RWPE1 (cell line): ENCODE results near the gene PDK3.

Source experiments
- CTCF ChIA-PET: fragments of 350-600 bp; sonication (Branson Sonifier 250); formaldehyde crosslinking; extraction: SDS; loops from one replicate; lab custom pipeline; 2021; lab: Yijun Ruan, JAX
- POLR2A ChIA-PET: fragments of 400-600 bp; formaldehyde crosslinking; extraction: SDS; loops from one replicate; lab custom pipeline; 2020; ENCODE audit warnings: antibody characterized with exemption; ENCODE audit not compliant: low non-redundant PET; lab: Yijun Ruan, JAX
- DNase-seq: peaks from one replicate; pipeline ENCODE4 v3.0.0; 2012; ENCODE audit warnings: low spot score
- H3K27ac ChIP-seq: fragments of 450-650 bp; 2 replicates; pipeline ENCODE4 v1.5.1; 2017
- TF ChIP-seq, protein P1 (sequence below): fragments of 450-650 bp; conservative IDR thresholded peaks from 2 replicates; pipeline ENCODE4 v1.5.1; 2017; ENCODE audit warnings: low read depth, mild to moderate bottlenecking

PDK3 gene

DNA sequence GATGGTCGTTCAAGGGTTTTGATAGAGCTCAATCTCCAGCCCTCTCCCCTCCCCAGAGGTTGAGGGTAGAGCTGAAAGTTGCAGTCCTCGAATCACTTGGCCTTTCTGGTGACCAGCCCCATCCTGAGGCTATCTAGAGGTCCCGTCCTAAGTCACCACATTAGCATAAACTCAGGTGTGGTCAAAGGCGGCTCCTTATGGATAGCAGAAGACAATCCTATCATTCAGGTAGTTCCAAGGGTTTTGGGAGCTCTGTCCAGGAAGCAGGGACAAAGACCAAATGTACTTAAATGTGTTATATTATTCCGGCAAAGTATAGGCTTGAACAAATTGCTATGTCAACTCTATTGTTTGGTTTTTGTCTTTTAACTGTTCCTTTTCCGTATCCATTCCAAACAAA lies 30.6 kb downstream of the PDK3 start:
- DNase-seq = no peak
- TF ChIP-seq, protein P1, sequence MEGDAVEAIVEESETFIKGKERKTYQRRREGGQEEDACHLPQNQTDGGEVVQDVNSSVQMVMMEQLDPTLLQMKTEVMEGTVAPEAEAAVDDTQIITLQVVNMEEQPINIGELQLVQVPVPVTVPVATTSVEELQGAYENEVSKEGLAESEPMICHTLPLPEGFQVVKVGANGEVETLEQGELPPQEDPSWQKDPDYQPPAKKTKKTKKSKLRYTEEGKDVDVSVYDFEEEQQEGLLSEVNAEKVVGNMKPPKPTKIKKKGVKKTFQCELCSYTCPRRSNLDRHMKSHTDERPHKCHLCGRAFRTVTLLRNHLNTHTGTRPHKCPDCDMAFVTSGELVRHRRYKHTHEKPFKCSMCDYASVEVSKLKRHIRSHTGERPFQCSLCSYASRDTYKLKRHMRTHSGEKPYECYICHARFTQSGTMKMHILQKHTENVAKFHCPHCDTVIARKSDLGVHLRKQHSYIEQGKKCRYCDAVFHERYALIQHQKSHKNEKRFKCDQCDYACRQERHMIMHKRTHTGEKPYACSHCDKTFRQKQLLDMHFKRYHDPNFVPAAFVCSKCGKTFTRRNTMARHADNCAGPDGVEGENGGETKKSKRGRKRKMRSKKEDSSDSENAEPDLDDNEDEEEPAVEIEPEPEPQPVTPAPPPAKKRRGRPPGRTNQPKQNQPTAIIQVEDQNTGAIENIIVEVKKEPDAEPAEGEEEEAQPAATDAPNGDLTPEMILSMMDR = no peak
- ChIA-PET CTCF (no interaction called here), POLR2A (no interaction called here)
- no peak overlapping the region for H3K27ac ChIP-seq

DNA sequence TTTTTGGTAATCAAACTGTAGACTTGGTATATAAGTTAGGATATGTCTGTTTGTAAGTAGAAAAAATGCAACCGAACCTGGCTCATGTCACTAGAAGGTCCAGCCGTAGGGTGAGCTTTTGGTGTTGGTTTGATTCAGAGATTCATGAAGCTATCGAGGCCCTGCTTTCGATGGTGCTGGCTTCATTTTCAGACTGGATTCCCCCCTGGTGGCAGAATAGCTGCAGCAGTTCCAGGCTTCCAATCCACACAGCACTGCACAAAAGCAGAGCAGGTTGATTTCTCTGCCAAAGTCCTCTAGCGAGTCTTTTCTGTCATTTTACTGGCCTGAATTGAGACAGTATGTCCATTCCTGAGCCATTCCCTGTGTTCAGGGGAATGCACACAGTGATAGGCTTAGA lies 33.1 kb downstream of the PDK3 start:
- no peak for DNase-seq
- TF ChIP-seq, protein P1 = no peak
- ChIA-PET POLR2A (no interaction called here), CTCF (interaction anchor here (0.7 to 2.6 kb wide), 2 partner anchors 86 to 102 kb away, joined by 5 to 19 read pairs; no protein-coding TSS in a partner anchor)
- H3K27ac ChIP-seq = no peak overlapping the region

DNA sequence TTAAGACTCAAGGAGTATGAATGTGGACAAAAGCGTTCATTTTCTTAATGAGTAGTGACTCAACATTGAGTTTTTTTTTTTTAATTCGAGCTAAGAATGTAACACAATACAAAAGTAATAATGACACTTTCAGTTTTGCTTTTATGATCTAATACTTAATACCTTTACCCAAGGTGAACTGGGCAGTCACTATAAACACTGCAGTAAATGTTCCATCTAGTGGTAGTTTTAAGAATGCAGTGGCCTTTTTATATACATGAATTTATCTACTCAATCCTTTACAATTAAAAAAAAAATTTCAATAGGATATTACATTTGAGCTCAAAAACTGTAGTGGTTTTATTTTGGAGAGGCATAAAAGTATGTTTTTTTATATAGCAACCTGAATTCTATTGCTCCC lies 33.9 kb downstream of the PDK3 start:
- peak; percentile 11 for DNase-seq
- POLR2A ChIA-PET = no interaction called here
- H3K27ac ChIP-seq = no peak overlapping the region
- TF ChIP-seq, protein P1 = peak; percentile 69
- CTCF ChIA-PET = interaction anchor here (0.6 to 2.6 kb wide), 6 partner anchors 87 to 564 kb away, joined by 3 to 19 read pairs (median 3); no protein-coding TSS in a partner anchor

DNA sequence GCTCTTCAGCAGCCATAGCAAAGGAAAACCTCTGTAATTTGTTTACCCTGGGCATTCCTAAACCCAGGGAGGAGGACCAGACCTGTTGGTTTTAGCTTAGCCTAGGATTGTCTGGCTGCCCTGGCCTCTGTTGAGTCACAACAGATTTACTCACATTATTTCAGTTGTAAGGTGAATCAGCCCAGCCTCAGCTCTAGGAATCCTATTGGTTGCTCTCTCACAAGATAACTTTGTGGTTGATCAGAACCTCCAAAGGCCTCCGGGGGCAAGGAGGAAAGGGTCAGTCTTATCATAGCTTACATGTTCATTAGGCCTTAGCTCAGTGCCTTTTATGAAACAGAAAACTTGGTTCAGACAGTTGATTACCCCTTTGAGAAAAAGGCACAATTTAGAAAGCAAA lies 41.0 kb downstream of the PDK3 start:
- TF ChIP-seq, protein P1 = no peak
- POLR2A ChIA-PET = no interaction called here
- CTCF ChIA-PET = no interaction called here
- peak; percentile 54 for DNase-seq
- no peak overlapping the region for H3K27ac ChIP-seq

DNA sequence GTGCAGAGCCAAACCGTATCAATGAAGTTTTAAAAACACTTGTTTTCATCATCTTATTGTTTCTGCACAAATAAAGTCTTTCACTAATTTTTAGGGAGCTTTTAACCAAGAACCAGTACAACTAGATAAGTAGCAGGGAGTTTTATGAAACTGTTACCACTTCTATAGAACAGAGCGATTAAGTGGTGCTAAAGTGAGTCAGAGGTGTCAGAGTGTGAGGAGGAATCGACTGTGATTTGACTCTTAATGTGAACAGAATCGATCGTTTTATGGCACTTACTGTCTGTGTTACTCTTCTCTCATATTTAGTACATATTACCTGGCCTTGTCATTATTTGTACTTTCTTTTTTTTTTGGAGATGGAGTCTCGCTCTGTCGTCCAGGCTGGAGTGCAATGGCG lies 43.3 kb downstream of the PDK3 start:
- H3K27ac ChIP-seq = no peak overlapping the region
- no peak for DNase-seq
- ChIA-PET POLR2A (no interaction called here), CTCF (interaction anchor here (1.1 kb wide), 1 partner anchor 113 kb away, joined by 3 read pairs; no protein-coding TSS in a partner anchor)
- TF ChIP-seq, protein P1 = no peak

DNA sequence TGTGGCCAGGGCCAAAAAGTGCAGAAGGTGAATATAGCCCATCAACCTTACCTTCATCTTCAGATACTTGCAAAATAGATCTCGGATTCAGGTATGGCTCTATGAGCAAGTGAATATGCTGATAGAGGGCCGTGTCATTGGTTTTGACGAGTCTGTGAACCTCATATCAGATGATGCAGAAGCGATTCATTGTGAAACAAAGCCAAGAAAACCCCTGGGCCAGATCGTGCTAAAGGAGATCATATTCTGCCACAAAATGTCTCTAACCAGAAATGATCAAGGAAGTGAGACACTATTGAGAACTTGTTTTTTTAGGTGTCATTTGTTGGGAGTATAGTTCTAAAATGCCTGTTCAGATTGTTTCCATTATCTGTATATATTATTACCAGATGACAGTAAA lies 48.3 kb downstream of the PDK3 start:
- TF ChIP-seq, protein P1 = no peak
- no peak overlapping the region for H3K27ac ChIP-seq
- CTCF ChIA-PET = no interaction called here
- DNase-seq = no peak
- POLR2A ChIA-PET = no interaction called here
